GM18502 (cell line): Measurements from ENCODE around the gene ZNHIT2.

ENCODE experiments used
- ATAC-seq: cut with Tn5 transposase; IDR thresholded peaks from one replicate; pipeline ENCODE4 v1.9.1; 2021; ENCODE audit warnings: mild to moderate bottlenecking; ENCODE audit not compliant: unreplicated experiment, poor library complexity

The ZNHIT2 gene

GRCh38 chr11:65134952-65135632 lies 17.6 kb upstream of the ZNHIT2 start:
- ATAC-seq = peak; percentile 67

GRCh38 chr11:65134240-65134951 lies 16.9 kb upstream of the ZNHIT2 start, which contains the start of gene SYVN1:
Gene SYVN1, minus strand, starts transcription at chr11:65134519. Its CDS starts 918 bp downstream, at chr11:65133601.
- ATAC-seq = peak; percentile 63

DNA sequence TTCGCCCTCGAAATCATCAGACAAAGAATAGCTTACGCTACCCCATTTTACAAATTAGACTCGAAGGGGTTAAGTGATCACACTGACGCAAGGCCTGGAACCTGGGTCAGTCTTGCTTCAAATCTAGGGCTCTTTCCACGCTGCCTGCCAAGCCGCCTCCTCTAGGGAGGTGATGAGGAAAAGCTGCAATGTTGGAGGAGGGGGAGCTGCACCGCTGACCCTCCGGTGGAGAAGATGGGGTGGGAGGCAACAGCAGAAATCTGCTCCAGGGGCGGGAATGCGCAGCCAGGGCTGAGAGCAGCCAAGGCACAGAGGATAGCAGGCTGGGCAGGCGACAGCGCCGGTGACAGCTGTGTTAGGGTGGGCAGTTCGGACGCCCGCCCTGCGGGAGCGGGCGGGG lies 16.2 kb upstream of the ZNHIT2 start:
- ATAC-seq = no peak

DNA sequence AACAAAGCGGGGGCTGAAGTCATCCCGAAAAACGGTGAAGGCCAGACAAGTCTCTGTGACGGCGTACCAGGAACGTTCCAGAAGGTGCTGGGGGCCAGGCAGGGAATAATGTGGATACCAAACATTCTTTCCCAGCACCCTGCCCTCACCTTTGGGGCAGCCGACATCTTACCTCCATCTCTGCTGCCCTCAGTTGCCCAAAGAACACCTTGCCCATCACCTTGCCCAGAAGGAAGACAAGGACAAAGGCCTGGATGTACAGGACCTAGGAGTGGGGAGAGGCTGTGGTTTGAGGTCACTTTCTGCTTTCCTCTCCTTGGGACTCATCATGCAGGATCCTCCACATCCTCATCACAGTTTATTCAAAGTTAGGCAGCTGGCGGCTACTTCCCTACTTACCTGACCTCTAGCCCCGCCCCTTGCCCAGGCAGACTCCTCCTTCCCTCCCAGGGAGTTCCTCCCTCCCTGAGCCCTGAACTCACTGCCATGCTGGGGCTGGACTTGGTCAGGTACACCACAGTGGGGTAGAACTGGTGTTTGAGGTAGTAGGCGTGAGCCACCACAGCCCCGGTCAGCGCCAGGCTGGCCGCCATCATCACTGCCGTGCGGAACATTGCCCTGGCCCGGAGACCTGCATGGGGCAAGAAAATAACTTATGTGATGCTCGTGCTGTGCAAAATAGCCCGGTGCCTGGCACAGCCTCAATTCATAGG lies 15.6 kb upstream of the ZNHIT2 start:
- ATAC-seq = no peak

- peak; percentile 39 for ATAC-seq
Observed at GRCh38 chr11:65132238-65132987, 14.9 kb upstream of the ZNHIT2 start.

GRCh38 chr11:65131895-65132237 lies 14.4 kb upstream of the ZNHIT2 start:
- no peak for ATAC-seq

DNA sequence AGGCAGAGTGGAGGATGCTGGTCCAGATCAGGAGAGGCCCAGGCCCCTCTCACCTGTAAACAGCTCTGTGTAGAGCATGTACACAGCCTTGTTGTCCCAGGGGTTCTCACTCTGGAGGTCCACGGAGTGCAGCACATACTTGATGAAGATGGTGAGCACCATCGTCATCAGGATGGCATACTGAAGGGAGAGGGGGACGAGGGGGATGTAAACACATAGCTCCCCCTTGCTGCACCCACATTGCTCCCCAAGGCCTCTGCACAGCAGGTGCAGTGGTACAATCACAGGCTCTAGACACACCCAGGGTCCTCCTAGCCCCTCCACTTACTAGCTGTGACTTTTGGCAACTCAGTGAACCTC lies 13.9 kb upstream of the ZNHIT2 start:
- no peak for ATAC-seq

DNA sequence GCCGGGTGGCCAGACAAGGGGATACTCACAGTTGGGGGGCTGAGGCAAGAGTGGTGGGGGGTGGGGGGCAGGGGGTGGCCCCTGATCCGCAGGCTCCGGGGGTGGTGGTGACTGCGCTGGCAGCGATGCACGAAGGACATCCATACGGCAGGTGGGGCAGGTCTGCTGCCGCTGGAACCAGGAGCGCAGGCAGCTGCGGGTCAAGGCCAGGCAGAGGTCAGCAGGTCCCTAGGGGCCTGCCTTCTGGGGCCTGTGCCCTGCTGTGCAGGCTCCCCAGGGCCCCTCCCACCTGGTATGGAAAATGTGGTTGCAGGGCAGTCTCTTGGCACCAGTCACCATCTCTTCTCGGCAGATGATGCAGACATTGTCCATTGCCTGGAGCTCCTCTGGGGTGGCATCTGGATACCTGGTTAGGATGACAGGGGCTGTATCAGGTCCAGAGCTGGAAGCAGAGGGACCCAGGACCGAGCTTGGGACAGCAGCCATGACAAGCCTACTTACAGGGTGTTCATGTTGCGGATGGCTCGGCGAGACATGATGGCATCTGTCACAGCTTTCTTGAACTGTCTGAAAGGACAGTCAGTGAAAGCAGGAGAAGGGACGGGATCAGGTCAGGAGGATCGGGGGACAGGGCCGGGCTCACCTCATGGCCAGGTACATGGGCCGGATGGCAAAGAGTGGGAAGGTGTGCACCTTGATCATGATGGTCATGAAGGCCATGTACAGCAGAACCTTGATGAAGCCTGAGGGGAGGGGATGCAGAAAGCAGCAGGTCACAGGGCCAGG lies 13.3 kb upstream of the ZNHIT2 start:
- no peak for ATAC-seq

- no peak for ATAC-seq
Observed at GRCh38 chr11:65129649-65130441, 12.3 kb upstream of the ZNHIT2 start.

- ATAC-seq = no peak
Observed at GRCh38 chr11:65128182-65129145, 11.0 kb upstream of the ZNHIT2 start.

GRCh38 chr11:65127473-65128181 lies 10.1 kb upstream of the ZNHIT2 start:
- no peak for ATAC-seq

DNA sequence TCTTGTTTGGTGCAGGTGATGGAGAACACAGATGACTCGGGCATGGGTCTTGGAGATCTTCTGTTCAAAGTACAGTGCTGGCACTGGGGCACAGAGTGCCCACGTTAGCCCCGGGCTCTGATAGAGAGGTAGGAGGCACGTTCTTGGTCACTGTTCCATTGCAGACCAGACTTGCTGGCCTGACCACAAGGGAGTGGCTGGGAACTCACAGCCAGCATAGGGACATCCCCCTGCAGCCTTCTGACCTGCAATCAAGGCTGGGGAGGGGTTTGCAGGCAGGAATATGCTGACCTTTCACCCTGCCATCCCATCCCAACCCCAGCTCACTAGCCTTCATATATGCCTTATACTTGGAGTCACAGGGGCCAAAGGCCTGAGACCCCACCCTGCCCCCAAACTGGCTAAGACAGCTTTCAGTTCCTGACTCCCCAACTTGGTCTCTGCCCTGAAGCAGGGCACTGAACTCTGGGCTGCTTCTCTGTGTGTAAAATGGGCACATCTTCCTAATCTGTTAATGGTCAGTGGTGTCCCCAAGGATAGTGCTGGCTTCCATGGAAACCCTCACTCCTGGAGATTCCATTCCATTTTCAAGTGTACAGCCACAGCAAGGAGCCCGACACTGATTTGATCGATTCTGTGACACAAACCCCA lies 9.2 kb upstream of the ZNHIT2 start:
- ATAC-seq = no peak

DNA sequence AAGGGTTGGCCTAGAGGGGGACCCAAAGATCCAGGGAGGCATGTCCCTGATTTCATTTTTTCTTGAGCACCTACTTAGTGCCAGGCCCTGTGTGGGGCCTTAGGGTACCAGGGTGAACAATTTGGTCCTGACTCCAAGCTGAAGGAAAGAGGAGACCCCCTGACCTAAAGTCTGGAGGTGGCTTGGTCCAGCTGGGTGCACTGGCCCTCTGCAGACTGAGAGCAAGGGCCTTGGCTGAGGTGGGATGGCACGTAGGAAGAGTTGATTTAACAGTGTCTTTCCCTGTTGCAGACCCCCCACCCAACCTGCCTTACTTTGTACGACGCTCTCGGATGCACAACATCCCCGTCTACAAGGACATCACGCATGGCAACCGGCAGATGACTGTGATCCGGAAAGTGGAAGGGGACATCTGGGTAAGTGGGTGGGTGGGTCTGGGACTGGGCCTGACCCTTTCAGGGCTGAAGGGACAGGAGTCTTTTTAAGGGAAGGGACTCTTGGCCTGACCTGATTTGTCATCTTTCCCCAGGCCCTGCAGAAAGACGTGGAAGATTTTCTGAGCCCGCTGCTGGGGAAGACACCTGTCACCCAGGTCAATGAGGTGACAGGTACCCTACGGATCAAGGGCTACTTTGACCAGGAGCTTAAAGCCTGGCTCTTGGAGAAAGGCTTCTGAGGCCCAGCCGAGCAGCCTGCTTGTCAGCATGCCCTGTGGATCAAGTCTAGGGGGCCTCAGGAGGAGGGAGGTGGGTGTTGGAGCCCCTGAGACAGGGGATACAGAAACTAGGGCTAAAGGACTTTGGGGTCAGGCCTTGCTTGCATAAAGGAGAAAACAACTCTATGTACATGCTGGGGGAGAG lies 7.9 kb upstream of the ZNHIT2 start:
- ATAC-seq = no peak

DNA sequence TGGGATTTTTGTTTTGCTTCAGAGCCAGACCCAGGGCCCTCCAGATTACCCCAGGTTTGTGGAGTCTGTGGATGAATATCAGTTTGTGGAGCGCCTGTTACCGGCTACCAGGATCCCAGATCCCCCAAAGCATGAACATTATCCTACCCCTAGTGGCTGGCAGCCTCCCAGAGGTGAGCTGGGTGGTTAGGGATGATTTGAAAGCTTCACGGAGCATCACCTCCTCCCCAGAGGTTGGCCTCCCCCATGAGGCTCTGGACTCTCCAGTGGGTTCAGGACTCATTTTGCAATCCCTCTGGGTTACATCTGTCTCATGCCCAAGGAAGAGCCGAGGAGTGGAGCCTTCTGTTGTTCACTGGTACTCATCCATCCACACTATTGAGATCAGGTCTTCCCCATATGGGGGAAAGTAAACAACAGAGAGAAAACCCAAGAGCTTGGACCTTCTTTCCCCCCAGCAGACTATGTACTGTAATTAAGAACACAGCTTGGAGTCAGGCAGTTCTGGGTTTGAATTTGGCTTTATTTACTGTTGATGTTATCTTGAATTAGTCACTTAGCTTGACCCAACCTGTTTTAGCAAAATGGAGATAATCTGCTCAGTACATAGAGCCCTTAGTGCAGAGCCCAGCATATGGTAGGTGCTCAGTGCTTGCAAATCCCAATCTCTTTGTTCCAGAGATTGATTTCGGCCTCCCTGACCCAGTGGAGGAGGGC lies 7.1 kb upstream of the ZNHIT2 start:
- no peak for ATAC-seq

DNA sequence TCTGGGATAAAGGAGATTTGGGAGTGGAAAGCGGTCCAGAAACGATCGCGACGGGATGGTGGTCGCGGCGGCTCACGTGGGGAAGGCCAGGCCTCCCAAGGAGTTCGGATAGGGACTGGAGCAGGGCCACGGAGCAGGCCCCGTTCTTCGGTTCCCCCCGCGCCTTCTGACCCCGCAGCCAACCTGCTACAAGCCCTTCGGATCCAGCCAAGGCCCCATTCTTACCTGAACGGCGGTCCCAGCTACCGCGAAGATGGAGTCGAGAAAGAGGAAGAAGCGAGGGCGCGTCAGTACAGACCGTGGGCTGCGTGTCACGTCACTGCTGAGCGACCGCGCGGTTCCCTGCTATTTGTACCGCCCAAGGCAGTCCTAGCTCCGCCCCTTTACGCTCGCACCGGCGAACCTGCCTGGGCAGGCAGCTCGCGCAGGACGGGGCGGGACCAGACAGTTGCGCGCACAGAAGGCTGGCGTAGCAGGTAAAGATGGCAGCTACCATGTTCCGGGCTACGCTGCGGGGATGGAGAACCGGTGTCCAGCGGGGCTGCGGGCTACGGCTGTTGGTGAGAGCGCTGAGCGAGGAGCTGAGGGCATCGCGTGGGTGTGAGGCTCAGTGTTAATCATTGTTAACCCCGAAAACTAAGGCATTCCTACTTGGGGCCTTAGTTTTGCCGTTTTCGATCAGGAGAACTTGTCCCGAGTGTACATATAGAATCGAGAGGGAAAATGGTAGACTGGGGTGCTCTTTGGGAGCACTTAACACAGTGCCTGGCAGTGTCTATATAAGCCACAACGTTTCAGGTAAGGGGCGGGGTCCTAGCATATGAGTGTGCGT lies 4.6 kb upstream of the ZNHIT2 start, which contains the start of the genes FAU and MRPL49:
FAU (minus strand) TSS at position 270 of the 832 bp plus-strand sequence. CDS start 321 bp downstream, outside the sequence.
MRPL49 (plus strand) TSS at position 457 of the 832 bp plus-strand sequence; CDS start at position 483, 26 bp downstream.
- ATAC-seq = peak; percentile 73
